ENCODE data around the gene CBFB.

DNA sequence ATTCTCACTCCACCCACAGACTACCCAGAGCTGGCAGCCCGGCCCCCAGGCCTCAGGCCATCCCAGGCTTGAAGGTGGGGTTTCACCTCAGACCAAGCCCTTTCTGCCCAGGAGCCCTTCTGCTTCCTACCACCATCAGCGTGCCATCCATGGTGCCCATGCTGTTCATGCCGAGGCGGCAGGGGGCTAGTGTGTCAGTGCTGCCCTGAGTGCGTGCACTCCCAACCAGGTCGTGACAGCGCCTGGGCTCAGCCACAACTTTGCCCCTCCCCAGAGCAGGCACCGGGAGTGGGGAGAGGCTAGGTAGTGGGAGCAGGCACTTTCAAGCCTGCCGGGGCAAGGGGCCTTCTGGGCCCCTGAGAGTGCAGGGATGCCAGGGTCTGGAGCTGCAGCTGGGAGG is 113.4 kb downstream of the CBFB start:
- TF ChIP-seq, protein P1, sequence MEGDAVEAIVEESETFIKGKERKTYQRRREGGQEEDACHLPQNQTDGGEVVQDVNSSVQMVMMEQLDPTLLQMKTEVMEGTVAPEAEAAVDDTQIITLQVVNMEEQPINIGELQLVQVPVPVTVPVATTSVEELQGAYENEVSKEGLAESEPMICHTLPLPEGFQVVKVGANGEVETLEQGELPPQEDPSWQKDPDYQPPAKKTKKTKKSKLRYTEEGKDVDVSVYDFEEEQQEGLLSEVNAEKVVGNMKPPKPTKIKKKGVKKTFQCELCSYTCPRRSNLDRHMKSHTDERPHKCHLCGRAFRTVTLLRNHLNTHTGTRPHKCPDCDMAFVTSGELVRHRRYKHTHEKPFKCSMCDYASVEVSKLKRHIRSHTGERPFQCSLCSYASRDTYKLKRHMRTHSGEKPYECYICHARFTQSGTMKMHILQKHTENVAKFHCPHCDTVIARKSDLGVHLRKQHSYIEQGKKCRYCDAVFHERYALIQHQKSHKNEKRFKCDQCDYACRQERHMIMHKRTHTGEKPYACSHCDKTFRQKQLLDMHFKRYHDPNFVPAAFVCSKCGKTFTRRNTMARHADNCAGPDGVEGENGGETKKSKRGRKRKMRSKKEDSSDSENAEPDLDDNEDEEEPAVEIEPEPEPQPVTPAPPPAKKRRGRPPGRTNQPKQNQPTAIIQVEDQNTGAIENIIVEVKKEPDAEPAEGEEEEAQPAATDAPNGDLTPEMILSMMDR (IDR thresholded peaks at IDR 0.05; ENCODE audit: low read length), result no peak
- TF ChIP-seq EZH2 (IDR thresholded peaks at IDR 0.05; ENCODE audit: borderline replicate concordance, low read length), result no peak

All from OCI-LY1 (cell line).